H1 (cell line): ENCODE data around the gene DNAJB1. TPM values are rescaled to one million over a fixed set of nuclear protein-coding genes. Genes with fewer than 3 reads are reported as not detected.

Experiments
- ASH2L ChIP-seq: fragments of 200-600, 300-600 bp; sonication (generic); IDR thresholded peaks from one replicate; pipeline ENCODE4 v1.7.1; 2017; ENCODE audit warnings: low read length
- JUN ChIP-seq: IDR thresholded peaks from 2 replicates; pipeline ENCODE4 v1.6.1; 2011; ENCODE audit warnings: low read depth, mild to moderate bottlenecking, improper control_type of control experiment, low read length
- SRF ChIP-seq: IDR thresholded peaks from 2 replicates; pipeline ENCODE4 v1.6.1; 2011; ENCODE audit warnings: mild to moderate bottlenecking, low read depth, low read length, moderate library complexity
- SUZ12 ChIP-seq: fragments of 200-600 bp; sonication (generic); IDR thresholded peaks from 2 replicates; pipeline ENCODE4 v1.6.1; 2012; ENCODE audit warnings: mild to moderate bottlenecking, inconsistent platforms, low read length, moderate library complexity, mixed read lengths
- TAF1 ChIP-seq: IDR thresholded peaks from 2 replicates; pipeline ENCODE4 v1.6.1; 2011; ENCODE audit warnings: mild to moderate bottlenecking, low read depth, low read length
- TAF7 ChIP-seq: optimal IDR thresholded peaks from 2 replicates; pipeline ENCODE3; 2011; ENCODE audit warnings: low read depth, mild to moderate bottlenecking, inconsistent platforms, low read length, moderate library complexity, borderline replicate concordance
- ZNF274 ChIP-seq: IDR thresholded peaks from 2 replicates; pipeline ENCODE4 v1.7.0; 2012; ENCODE audit warnings: low read length, borderline replicate concordance; ENCODE audit errors: extremely low read depth
- polyA plus RNA-seq, 7 experiments: library from polyadenylated mRNA; depleted of rRNA in 3 of 7; stranded (reverse) in 5 of 7; unstranded in 2 of 7; fragments of >200 nt in 5 of 7; fragments of 200-250 nt in 2 of 7; gene quantifications; 1 replicate in 5 of 7; 2 replicates in 1 of 7; 4 replicates in 1 of 7; pipeline versions ENCODE4 v1.2.1 to v1.2.3, GENCODE V29; 2011 to 2013; ENCODE audit warnings: missing spikeins in 2 of 7, mixed read lengths in 2 of 7
- total RNA-seq: library from RNA; stranded (reverse); fragmentation: NEBNext Ultra II Directional; extraction: Animal tissue kit (Norgen Biotek cat#: 25700); gene quantifications from 2 replicates; pipeline ENCODE4 v1.2.1, GENCODE V29; 2021
- TF ChIP-seq, protein P1 (sequence below): fragments of 300-600 bp; sonication (generic); IDR thresholded peaks from 2 replicates; pipeline ENCODE4 v1.7.1; 2012; ENCODE audit warnings: low read length, moderate library complexity, mild to moderate bottlenecking, inconsistent platforms; ENCODE audit not compliant: insufficient replicate concordance
- TF ChIP-seq, protein P2 (sequence below): IDR thresholded peaks from 2 replicates; pipeline ENCODE4 v1.6.1; 2011; ENCODE audit warnings: low read length, improper control_type of control experiment

The DNAJB1 gene
- total and polyA plus RNA-seq, 2 of the 8 experiments (the other 6 are each of a cell fraction or from before 2014, with no cell fraction given) = 62.9 to 64.3 TPM

DNA sequence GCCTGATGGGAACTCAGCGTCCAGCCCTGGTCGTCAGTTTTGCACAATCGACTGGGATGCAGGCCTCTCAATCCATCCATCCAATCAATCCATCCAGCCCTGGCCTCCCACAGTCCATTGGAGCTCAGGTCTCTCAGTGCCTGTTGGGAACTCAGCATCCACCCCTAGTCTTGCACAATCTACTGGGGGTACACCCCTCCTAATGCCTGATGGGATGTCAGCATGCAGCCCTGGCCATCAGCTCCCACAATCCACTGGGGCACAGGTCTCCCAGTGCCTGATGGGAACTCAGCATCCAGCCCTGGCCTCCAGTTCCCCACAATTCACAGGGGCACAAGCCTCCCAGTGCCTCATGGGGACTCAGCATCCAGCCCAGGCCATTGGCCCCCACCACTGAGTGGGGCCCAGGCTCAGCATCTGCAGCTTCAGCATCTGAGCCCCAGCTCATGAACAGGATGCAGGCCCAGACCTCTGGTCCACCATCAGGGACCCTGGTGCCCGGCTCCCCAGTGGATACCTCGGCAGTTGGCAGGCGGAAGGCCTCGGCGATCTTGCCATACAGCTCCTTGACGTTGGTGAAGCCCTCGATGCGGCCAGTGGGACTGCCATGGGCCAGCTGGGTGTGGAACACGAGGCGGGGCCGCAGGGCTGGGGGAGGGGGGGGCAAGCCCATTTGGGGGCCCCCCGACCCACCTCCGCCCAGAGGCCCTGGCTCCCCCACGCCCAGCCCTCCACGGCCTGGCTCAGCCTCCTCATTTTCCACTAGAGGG, 35.8 kb downstream of the DNAJB1 start (continued):
- TF ChIP-seq, protein P1, sequence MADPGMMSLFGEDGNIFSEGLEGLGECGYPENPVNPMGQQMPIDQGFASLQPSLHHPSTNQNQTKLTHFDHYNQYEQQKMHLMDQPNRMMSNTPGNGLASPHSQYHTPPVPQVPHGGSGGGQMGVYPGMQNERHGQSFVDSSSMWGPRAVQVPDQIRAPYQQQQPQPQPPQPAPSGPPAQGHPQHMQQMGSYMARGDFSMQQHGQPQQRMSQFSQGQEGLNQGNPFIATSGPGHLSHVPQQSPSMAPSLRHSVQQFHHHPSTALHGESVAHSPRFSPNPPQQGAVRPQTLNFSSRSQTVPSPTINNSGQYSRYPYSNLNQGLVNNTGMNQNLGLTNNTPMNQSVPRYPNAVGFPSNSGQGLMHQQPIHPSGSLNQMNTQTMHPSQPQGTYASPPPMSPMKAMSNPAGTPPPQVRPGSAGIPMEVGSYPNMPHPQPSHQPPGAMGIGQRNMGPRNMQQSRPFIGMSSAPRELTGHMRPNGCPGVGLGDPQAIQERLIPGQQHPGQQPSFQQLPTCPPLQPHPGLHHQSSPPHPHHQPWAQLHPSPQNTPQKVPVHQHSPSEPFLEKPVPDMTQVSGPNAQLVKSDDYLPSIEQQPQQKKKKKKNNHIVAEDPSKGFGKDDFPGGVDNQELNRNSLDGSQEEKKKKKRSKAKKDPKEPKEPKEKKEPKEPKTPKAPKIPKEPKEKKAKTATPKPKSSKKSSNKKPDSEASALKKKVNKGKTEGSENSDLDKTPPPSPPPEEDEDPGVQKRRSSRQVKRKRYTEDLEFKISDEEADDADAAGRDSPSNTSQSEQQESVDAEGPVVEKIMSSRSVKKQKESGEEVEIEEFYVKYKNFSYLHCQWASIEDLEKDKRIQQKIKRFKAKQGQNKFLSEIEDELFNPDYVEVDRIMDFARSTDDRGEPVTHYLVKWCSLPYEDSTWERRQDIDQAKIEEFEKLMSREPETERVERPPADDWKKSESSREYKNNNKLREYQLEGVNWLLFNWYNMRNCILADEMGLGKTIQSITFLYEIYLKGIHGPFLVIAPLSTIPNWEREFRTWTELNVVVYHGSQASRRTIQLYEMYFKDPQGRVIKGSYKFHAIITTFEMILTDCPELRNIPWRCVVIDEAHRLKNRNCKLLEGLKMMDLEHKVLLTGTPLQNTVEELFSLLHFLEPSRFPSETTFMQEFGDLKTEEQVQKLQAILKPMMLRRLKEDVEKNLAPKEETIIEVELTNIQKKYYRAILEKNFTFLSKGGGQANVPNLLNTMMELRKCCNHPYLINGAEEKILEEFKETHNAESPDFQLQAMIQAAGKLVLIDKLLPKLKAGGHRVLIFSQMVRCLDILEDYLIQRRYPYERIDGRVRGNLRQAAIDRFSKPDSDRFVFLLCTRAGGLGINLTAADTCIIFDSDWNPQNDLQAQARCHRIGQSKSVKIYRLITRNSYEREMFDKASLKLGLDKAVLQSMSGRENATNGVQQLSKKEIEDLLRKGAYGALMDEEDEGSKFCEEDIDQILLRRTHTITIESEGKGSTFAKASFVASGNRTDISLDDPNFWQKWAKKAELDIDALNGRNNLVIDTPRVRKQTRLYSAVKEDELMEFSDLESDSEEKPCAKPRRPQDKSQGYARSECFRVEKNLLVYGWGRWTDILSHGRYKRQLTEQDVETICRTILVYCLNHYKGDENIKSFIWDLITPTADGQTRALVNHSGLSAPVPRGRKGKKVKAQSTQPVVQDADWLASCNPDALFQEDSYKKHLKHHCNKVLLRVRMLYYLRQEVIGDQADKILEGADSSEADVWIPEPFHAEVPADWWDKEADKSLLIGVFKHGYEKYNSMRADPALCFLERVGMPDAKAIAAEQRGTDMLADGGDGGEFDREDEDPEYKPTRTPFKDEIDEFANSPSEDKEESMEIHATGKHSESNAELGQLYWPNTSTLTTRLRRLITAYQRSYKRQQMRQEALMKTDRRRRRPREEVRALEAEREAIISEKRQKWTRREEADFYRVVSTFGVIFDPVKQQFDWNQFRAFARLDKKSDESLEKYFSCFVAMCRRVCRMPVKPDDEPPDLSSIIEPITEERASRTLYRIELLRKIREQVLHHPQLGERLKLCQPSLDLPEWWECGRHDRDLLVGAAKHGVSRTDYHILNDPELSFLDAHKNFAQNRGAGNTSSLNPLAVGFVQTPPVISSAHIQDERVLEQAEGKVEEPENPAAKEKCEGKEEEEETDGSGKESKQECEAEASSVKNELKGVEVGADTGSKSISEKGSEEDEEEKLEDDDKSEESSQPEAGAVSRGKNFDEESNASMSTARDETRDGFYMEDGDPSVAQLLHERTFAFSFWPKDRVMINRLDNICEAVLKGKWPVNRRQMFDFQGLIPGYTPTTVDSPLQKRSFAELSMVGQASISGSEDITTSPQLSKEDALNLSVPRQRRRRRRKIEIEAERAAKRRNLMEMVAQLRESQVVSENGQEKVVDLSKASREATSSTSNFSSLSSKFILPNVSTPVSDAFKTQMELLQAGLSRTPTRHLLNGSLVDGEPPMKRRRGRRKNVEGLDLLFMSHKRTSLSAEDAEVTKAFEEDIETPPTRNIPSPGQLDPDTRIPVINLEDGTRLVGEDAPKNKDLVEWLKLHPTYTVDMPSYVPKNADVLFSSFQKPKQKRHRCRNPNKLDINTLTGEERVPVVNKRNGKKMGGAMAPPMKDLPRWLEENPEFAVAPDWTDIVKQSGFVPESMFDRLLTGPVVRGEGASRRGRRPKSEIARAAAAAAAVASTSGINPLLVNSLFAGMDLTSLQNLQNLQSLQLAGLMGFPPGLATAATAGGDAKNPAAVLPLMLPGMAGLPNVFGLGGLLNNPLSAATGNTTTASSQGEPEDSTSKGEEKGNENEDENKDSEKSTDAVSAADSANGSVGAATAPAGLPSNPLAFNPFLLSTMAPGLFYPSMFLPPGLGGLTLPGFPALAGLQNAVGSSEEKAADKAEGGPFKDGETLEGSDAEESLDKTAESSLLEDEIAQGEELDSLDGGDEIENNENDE = no peak
- TF ChIP-seq ASH2L = no peak
- TF ChIP-seq TAF7 = no peak
- TF ChIP-seq ZNF274 = no peak
- no peak for TF ChIP-seq JUN
- TF ChIP-seq, protein P2, sequence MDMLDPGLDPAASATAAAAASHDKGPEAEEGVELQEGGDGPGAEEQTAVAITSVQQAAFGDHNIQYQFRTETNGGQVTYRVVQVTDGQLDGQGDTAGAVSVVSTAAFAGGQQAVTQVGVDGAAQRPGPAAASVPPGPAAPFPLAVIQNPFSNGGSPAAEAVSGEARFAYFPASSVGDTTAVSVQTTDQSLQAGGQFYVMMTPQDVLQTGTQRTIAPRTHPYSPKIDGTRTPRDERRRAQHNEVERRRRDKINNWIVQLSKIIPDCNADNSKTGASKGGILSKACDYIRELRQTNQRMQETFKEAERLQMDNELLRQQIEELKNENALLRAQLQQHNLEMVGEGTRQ = no peak
- no peak for TF ChIP-seq TAF1
- TF ChIP-seq SRF = no peak
- no peak for TF ChIP-seq SUZ12
